HG02938 (cell line): ENCODE measurements around the gene DNAH14.
A peak's percentile ranks its signal among the peaks of the same experiment; 100 is the strongest.
"Not testable (repeated sequence)": the region's sequence is repeated elsewhere in the genome, so short reads cannot be mapped to it uniquely, and the experiment has no call there.

Experiments
- ATAC-seq: cut with Tn5 transposase; IDR thresholded peaks from one replicate; pipeline ENCODE4 v1.9.1; 2021; ENCODE audit warnings: mild to moderate bottlenecking, moderate library complexity; ENCODE audit not compliant: unreplicated experiment

DNAH14 gene

GRCh38 chr1:225232930-225233329, 303.5 kb downstream of the DNAH14 start:
- not testable (repeated sequence) for ATAC-seq

- ATAC-seq, result no peak
Measured at GRCh38 chr1:225242611-225243010, 313.1 kb downstream of the DNAH14 start.

- ATAC-seq, result peak; percentile 98
Measured at GRCh38 chr1:225250432-225250831, 321.0 kb downstream of the DNAH14 start.

- no peak for ATAC-seq
Measured at GRCh38 chr1:225253173-225253572, 323.7 kb downstream of the DNAH14 start.

- ATAC-seq, result no peak
Measured at GRCh38 chr1:225253784-225254183, 324.3 kb downstream of the DNAH14 start.

- no peak for ATAC-seq
Measured at GRCh38 chr1:225254676-225255075, 325.2 kb downstream of the DNAH14 start.

GRCh38 chr1:225257081-225257480, 327.6 kb downstream of the DNAH14 start:
- no peak for ATAC-seq

GRCh38 chr1:225258811-225259210, 329.3 kb downstream of the DNAH14 start:
- no peak for ATAC-seq

GRCh38 chr1:225259542-225259941, 330.1 kb downstream of the DNAH14 start:
- no peak for ATAC-seq

- no peak for ATAC-seq
Measured at GRCh38 chr1:225260319-225260718, 330.8 kb downstream of the DNAH14 start.

- no peak for ATAC-seq
Measured at GRCh38 chr1:225277445-225277844, 348.0 kb downstream of the DNAH14 start.

- ATAC-seq, result no peak
Measured at GRCh38 chr1:225280563-225280962, 351.1 kb downstream of the DNAH14 start.

- ATAC-seq, result no peak
Measured at GRCh38 chr1:225290244-225290643, 360.8 kb downstream of the DNAH14 start.

GRCh38 chr1:225299624-225300023, 370.1 kb downstream of the DNAH14 start:
- ATAC-seq, result no peak

- ATAC-seq, result no peak
Measured at GRCh38 chr1:225300381-225300780, 370.9 kb downstream of the DNAH14 start.

GRCh38 chr1:225304996-225305395, 375.5 kb downstream of the DNAH14 start:
- ATAC-seq, result no peak

- ATAC-seq, result not testable (repeated sequence)
Measured at GRCh38 chr1:225310544-225310943, 381.1 kb downstream of the DNAH14 start.

GRCh38 chr1:225318706-225319575, 389.5 kb downstream of the DNAH14 start:
- ATAC-seq, result peak; percentile 91

GRCh38 chr1:225319871-225320270, 390.4 kb downstream of the DNAH14 start:
- no peak for ATAC-seq

- ATAC-seq, result no peak
Measured at GRCh38 chr1:225321784-225322183, 392.3 kb downstream of the DNAH14 start.

- ATAC-seq, result no peak
Measured at GRCh38 chr1:225329041-225329440, 399.6 kb downstream of the DNAH14 start.

- not testable (repeated sequence) for ATAC-seq
Measured at GRCh38 chr1:225329996-225330395, 400.5 kb downstream of the DNAH14 start.

- ATAC-seq, result no peak
Measured at GRCh38 chr1:225332686-225333085, 403.2 kb downstream of the DNAH14 start.
